ENCODE measurements around the gene CCHCR1.
"Not testable (repeated sequence)": the region's sequence is repeated elsewhere in the genome, so short reads cannot be mapped to it uniquely, and the experiment has no call there.

Gene CCHCR1

DNA sequence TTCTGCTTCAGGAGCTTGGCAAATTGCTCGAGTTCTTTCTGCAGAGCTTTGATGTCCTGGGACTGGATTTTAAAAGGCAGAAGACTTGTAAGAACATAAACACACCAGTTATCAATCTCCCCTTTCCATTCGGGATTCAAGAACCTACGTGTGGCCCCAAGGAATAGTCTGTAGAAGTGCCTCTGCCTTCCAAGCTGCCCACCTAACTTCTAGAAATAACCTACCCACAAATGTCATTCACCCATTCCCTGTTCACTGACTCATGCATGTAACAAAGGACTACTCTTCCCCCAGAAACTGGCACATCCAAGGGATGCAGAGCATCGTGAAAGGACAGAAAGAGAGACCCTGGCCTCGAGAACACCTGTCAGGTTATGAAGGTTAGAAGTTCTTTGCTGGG is 8.4 kb upstream of the CCHCR1 start:
- in situ Hi-C loops (cut with MboI; ENCODE audit: low sequenced_read_pairs, unreplicated experiment) = no loop called here
- TF ChIP-seq, protein P1, sequence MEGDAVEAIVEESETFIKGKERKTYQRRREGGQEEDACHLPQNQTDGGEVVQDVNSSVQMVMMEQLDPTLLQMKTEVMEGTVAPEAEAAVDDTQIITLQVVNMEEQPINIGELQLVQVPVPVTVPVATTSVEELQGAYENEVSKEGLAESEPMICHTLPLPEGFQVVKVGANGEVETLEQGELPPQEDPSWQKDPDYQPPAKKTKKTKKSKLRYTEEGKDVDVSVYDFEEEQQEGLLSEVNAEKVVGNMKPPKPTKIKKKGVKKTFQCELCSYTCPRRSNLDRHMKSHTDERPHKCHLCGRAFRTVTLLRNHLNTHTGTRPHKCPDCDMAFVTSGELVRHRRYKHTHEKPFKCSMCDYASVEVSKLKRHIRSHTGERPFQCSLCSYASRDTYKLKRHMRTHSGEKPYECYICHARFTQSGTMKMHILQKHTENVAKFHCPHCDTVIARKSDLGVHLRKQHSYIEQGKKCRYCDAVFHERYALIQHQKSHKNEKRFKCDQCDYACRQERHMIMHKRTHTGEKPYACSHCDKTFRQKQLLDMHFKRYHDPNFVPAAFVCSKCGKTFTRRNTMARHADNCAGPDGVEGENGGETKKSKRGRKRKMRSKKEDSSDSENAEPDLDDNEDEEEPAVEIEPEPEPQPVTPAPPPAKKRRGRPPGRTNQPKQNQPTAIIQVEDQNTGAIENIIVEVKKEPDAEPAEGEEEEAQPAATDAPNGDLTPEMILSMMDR (IDR thresholded peaks at IDR 0.05; ENCODE audit: borderline replicate concordance, control extremely low read depth, extremely low read depth, insufficient read depth, missing control alignments) = no peak
- no peak for DNase-seq (ENCODE audit: low spot score)

DNA sequence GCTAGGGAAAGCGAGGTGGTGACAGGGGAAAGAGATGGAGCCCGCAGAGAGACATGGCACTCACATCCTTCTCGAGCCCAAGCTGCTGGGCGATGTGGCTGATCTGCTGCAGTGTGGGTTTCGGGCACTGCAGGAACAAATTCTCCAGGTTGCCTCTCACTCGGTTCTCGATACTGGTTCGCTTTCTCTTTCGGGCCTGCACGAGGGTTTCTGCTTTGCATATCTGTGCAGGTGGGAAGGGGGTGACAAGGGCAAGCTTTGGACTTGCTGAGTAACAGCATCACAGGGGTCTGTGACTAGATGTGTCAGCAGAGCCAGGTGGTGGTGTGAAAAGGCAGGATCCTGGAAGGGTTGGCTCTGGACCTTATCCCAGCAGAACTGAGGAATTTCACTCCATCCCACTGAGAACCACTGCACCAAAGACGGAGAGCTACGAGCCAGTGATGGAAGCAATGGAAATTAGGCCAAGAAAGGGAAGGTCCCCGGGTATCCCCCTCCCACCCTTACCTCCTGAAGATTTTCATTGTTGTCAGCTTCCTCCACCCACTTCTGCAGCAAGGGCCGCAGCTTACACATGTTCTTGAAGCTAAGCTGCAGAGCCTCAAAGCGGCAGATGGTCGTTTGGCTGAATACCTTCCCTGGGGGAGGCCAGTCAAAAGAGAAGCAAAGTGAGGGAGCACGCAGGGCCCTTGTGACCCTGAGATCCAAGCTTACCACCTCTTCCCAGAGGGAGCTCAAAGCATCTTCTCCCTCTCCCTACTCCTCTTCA is 7.6 kb upstream of the CCHCR1 start:
- DNase-seq (ENCODE audit: low spot score) = peak; percentile 66
- in situ Hi-C loops (cut with MboI; ENCODE audit: low sequenced_read_pairs, unreplicated experiment) = not testable (repeated sequence)

DNA sequence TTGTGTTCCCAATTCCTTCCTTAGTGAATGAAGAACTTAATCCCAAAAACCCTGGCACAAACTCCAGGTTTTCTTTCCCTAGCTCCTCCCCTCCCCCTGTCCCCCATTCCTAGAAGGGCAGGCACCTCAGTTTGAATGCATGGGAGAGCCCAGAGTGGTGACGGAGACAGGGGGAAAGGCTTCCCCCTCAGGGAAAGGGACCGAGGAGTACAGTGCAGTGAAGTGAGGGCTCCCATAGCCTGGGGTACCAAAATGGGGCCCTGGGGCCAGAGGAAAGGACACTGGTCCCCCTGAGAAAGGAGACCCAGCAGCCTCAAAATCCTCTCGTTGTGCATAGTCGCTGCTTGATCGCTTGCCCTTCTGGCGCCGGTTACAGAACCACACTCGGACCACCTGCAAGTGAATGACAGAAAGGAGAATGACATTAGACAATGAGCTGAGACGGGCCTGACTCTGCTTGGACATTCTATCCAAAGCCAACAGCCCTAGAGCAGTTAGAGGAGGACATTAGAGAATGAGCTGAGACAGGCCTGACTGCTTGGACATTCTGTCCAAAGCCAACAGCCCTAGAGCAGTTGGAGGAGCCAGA is 7.0 kb upstream of the CCHCR1 start:
- DNase-seq (ENCODE audit: low spot score); in situ Hi-C loops (cut with MboI; ENCODE audit: low sequenced_read_pairs, unreplicated experiment): not testable (repeated sequence)

DNA sequence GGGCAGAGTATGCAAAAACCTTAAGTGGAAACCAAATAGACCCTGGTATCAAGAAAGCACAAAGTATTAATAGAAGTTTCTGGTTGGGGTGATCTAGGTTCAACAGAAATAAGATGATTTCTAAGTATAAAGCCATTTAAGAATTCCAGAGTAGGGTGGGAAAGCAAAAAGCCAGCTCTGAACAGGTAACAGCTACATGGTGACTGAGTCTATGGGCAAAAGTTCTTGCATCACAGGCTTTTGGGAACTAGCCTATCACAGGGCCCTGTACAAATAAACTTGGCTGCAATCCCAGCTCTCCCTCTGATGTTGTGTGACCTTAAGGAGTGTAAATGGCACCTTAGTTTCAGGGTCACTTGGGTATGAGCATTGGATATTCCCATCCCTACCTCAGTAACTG is 6.3 kb upstream of the CCHCR1 start:
- TF ChIP-seq, protein P1 (IDR thresholded peaks at IDR 0.05; ENCODE audit: borderline replicate concordance, control extremely low read depth, extremely low read depth, insufficient read depth, missing control alignments) = no peak
- DNase-seq (ENCODE audit: low spot score) = no peak
- in situ Hi-C loops (cut with MboI; ENCODE audit: low sequenced_read_pairs, unreplicated experiment) = no loop called here

DNA sequence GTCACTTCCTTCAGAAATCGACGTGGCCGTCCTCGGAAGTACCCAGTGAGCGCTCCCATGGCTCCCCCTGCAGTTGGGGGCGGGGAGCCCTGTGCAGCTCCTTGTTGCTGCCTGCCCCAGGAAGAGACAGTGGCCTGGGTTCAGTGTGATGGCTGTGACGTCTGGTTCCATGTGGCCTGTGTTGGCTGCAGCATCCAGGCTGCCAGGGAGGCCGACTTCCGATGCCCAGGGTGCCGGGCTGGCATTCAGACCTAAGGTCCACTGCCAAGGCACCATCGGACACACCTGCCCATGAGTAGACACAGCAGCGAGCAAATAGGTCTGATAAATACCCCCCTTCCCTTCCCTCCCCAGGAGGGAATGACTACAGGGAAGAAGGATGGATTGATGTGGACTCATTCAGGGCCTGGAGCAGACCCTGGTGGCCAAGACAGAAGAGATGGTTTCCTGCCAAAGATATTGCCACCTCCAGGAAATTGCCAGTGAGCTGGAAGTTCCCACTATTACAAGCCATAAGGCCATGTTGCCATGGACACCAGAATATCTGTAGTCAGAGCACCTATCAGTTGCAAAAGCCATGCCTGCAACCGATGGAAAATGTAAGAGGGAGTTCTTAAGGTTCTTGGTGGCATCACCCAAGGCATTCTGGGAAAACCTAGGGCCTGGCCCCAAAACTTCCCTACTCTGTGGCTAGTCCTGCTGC is 5.0 kb upstream of the CCHCR1 start:
- in situ Hi-C loops (cut with MboI; ENCODE audit: low sequenced_read_pairs, unreplicated experiment) = no loop called here
- TF ChIP-seq, protein P1 (IDR thresholded peaks at IDR 0.05; ENCODE audit: borderline replicate concordance, control extremely low read depth, extremely low read depth, insufficient read depth, missing control alignments) = no peak
- DNase-seq (ENCODE audit: low spot score) = no peak

DNA sequence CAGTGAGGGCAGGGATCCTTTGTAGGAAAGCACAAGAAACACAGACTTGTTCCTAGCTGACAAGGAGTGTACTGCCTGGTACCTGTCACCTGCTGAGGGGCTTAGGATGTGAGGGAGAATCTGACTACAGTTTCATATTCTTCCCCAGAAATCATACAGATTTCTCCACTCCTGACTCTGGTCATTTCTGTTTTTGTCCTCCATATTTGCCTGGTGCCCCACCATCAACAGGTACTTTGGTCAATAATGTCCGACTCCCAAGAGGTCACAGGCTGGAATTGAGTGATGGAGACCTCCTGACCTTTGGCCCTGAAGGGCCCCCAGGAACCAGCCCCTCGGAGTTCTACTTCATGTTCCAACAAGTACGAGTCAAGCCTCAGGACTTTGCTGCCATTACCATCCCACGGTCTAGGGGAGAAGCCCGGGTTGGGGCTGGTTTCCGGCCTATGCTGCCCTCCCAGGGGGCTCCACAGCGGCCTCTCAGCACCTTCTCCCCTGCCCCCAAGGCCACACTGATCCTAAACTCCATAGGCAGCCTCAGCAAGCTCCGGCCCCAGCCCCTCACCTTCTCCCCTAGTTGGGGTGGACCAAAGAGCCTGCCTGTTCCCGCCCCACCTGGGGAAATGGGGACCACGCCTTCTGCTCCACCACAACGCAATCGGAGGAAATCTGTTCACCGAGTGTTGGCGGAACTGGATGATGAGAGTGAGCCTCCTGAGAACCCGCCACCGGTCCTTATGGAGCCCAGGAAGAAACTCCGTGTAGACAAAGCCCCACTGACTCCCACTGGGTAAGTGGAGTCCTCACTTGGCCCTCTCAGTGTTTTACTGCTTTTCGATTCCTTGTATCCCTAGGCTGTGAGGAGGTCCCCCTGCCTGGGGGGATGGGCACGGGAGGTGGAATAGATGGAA is 3.9 kb upstream of the CCHCR1 start:
- in situ Hi-C loops (cut with MboI; ENCODE audit: low sequenced_read_pairs, unreplicated experiment) = no loop called here
- DNase-seq (ENCODE audit: low spot score) = no peak
- TF ChIP-seq, protein P1 (IDR thresholded peaks at IDR 0.05; ENCODE audit: borderline replicate concordance, control extremely low read depth, extremely low read depth, insufficient read depth, missing control alignments) = no peak
